Inferior parietal cortex (tissue), 1 donor: Measurements from ENCODE around the gene FOXF2.
A peak's percentile ranks its signal among the peaks of the same experiment; 100 is the strongest.

Experiments
- DNase-seq: peaks from one replicate; pipeline ENCODE4 v3.0.0-alpha.2; 2016; ENCODE audit errors: extremely low spot score

Gene FOXF2

GRCh38 chr6:1407499-1407990, 18.2 kb downstream of the FOXF2 start:
- DNase-seq: no peak

DNA sequence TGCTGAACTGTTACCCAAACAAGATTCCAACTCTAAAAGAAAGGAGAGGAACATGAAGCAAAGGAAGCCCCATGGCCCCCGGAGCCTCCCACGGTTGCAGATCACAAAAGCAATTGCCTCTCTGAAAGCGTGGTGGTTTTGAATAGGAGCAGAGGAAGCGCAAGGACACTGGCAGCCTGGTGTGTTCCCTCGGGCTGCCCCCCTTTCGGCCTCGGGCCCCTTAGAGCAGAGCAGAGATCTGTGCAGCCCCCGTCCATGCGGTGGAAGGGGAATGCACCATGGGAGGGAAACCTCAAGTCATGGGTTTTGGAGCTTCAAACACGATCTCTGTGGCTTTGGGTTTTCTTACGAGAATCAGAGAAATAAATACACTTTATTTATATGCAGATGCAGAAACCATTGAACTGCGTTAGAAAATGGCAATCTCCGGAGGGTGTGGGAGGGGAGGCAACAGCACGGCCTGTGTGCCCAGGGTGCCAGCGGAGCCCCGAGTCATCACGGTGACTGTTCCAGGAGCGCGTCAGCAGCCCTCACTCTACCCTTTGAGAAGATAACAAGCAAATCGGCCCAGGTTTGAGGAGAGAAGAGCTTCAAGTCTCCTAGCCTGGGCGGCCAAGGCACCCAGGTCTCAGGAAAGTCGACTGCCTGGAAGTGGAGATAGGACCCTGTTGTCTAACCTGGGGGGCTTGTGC, 20.5 kb downstream of the FOXF2 start:
- DNase-seq: no peak

GRCh38 chr6:1412901-1413300, 23.5 kb downstream of the FOXF2 start:
- DNase-seq: no peak

DNA sequence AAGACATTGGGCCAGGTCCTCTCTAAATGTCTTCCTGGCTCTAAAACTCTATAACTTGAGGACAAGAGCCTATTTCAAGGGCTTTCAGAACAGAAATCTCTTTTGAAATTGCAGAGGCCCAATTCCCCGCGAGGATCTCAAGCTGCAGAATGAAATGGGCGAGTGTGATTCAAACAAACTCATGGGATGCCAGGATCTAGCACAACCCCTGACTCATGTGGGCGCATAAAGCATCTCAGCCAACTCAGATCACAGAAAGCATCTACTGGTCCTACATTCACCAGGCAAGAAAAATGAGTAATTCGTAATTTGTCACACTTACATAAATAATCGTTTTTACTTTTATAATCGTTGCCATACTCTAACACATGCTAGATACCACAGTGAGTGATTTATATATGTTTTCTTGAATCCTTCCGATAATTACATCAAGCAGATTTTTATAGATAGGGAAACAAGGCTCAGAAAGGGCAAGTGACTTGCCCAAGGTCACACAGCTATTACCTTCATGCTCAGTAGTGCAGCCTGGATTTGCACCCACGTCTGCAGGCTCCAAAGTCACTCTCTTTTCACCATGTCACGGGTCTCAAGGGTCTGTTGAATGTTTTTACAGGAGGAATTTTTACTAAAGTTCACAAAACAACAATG, 26.2 kb downstream of the FOXF2 start:
- DNase-seq: no peak

- DNase-seq: no peak
Measured at GRCh38 chr6:1416191-1416760, 26.9 kb downstream of the FOXF2 start.

GRCh38 chr6:1416820-1417219, 27.4 kb downstream of the FOXF2 start:
- DNase-seq: no peak

GRCh38 chr6:1417718-1418117, 28.3 kb downstream of the FOXF2 start:
- DNase-seq: no peak

GRCh38 chr6:1418471-1419191, 29.3 kb downstream of the FOXF2 start:
- DNase-seq: no peak

GRCh38 chr6:1420382-1420781, 31.0 kb downstream of the FOXF2 start:
- no peak for DNase-seq

- DNase-seq: no peak
Measured at GRCh38 chr6:1422290-1422689, 32.9 kb downstream of the FOXF2 start.

GRCh38 chr6:1423578-1423977, 34.2 kb downstream of the FOXF2 start:
- no peak for DNase-seq

GRCh38 chr6:1424306-1424927, 35.0 kb downstream of the FOXF2 start:
- DNase-seq: peak; percentile 32

- no peak for DNase-seq
Measured at GRCh38 chr6:1426416-1426815, 37.0 kb downstream of the FOXF2 start.

DNA sequence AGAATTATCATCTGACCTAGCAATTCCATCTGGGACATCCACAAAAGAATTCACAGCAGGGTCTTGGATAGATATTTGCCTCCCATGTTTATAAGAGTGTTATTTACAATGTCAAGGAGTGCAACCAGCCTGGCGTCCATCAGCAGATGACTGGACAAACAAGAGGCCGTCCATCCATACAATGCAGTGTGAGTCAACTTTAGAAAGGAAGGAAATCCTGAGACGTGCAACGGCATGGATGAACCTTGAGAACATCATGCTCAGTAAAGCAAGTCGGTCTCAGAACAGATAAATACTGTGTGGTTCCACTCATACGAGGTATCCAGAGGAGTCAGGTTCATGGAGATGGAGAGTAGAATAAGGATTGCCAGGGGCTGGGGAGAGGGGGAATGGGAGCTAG, 46.4 kb downstream of the FOXF2 start:
- DNase-seq: no peak

DNA sequence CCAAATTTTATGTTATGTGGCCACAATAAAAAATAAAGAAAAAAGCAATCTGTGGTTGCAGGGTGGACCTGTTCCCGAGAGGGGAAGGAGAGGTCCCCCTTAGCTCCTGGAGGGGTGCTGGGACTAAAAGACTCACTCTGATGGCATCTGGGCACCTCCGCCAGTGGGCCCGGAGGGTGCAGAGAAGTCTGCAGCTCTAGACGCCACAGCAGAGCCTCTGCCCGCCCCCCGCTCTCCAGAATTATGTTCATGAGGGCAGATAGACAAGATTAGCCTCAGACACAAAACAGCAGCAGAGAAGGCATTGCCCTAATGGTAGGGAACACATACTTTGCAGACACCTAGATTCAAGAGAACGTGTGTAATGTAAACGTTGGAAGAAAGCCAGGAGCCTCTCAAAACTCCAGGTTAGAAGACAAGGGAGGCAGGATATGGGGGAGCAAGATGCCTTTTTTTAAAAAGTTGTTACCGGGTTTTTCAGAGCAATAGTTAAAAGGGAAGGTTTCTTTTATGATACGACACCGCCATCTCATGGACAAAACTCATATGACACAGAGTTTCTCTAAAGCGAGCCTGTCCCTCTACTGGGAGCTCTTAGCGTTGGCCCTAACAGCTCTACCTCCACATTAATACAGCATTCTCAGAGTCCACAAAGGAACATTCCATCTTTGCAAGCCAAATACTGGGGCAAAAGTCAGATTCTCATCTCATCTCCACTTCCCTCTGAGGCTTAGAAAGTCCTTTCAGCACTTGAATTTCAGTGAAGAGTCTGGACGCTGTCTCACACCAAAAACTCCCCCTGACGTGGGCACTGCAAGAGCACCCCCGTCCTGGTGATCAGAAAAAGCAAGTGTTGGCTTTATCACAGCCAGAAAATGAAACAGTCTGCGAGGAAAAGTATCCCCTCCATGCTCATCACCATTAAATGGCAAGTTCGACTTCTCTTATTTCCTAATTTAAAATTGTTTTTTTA, 47.2 kb downstream of the FOXF2 start:
- peak; percentile 90 for DNase-seq

GRCh38 chr6:1437553-1438406, 48.4 kb downstream of the FOXF2 start:
- DNase-seq: no peak

- DNase-seq: no peak
Measured at GRCh38 chr6:1438471-1438881, 49.1 kb downstream of the FOXF2 start.

GRCh38 chr6:1439349-1439748, 50.0 kb downstream of the FOXF2 start:
- no peak for DNase-seq

GRCh38 chr6:1442929-1443328, 53.6 kb downstream of the FOXF2 start:
- DNase-seq: no peak
